Glomerular visceral epithelial cell (primary cell): Measurements from ENCODE around the gene MYBPH.

ENCODE experiments used
- DNase-seq: peaks from one replicate; pipeline ENCODE4 v3.0.0-alpha.2; 2016; ENCODE audit errors: extremely low spot score

The MYBPH gene

GRCh38 chr1:203178821-203179666 lies 3.4 kb upstream of the MYBPH start:
- no peak for DNase-seq

- no peak for DNase-seq
Measured at GRCh38 chr1:203178083-203178482, 2.5 kb upstream of the MYBPH start.

GRCh38 chr1:203177470-203178039 lies 1.9 kb upstream of the MYBPH start:
- DNase-seq, result peak; percentile 43

- DNase-seq, result no peak
Measured at GRCh38 chr1:203177036-203177405, 1.4 kb upstream of the MYBPH start.

- no peak for DNase-seq
Measured at GRCh38 chr1:203176273-203177035, 828 bp upstream of the MYBPH start.

- DNase-seq, result no peak
Measured at GRCh38 chr1:203175827-203176241, 208 bp upstream of the MYBPH start.

GRCh38 chr1:203174324-203174985 lies 1.2 kb downstream of the MYBPH start:
- DNase-seq, result no peak

GRCh38 chr1:203173566-203173965 lies 2.1 kb downstream of the MYBPH start:
- DNase-seq, result no peak

- DNase-seq, result peak; percentile 38
Measured at GRCh38 chr1:203173011-203173555, 2.5 kb downstream of the MYBPH start.

- DNase-seq, result peak; percentile 80
Measured at GRCh38 chr1:203172184-203173010, 3.2 kb downstream of the MYBPH start.

- DNase-seq, result no peak
Measured at GRCh38 chr1:203171341-203172183, 4.1 kb downstream of the MYBPH start.

GRCh38 chr1:203170625-203171330 lies 4.8 kb downstream of the MYBPH start:
- no peak for DNase-seq

- DNase-seq, result no peak
Measured at GRCh38 chr1:203169770-203170520, 5.7 kb downstream of the MYBPH start.

- DNase-seq, result no peak
Measured at GRCh38 chr1:203168991-203169390, 6.6 kb downstream of the MYBPH start.

- no peak for DNase-seq
Measured at GRCh38 chr1:203168256-203168786, 7.3 kb downstream of the MYBPH start.

- no peak for DNase-seq
Measured at GRCh38 chr1:203167913-203168200, 7.8 kb downstream of the MYBPH start.

GRCh38 chr1:203167026-203167912 lies 8.4 kb downstream of the MYBPH start:
- peak; percentile 25 for DNase-seq
